Transverse colon (tissue), 4 donors: Measurements from ENCODE around the gene CDYL. TPM values are rescaled to one million over a fixed set of nuclear protein-coding genes. Genes with fewer than 3 reads are reported as not detected.

Experiments used
- DNase-seq: peaks from one replicate; pipeline ENCODE4 v3.0.0-alpha.2; 2019
- H3K27ac ChIP-seq, 4 donors: fragments of 200-600 bp; sonication (generic); 2 replicates each; pipeline ENCODE4 v1.5.1; 2016 to 2018; ENCODE audit warnings: inconsistent platforms in 4 of 4
- H3K27me3 ChIP-seq: fragments of 200-600 bp; sonication (generic); 2 replicates; pipeline ENCODE4 v1.5.1; 2017; ENCODE audit warnings: inconsistent platforms
- H3K36me3 ChIP-seq, 4 donors: fragments of 200-600 bp; sonication (generic); 2 replicates each; pipeline ENCODE4 v1.5.1; 2017 to 2019; ENCODE audit warnings: inconsistent platforms in 4 of 4
- H3K4me1 ChIP-seq, 4 donors: fragments of 200-600 bp; sonication (generic); 2 replicates each; pipeline ENCODE4 v1.5.1; 2017 to 2020; ENCODE audit warnings: inconsistent platforms in 4 of 4
- H3K4me3 ChIP-seq, 4 donors: fragments of 200-600 bp; sonication (generic); 1 replicate in 1 of 4; 2 replicates in 3 of 4; pipeline versions ENCODE4 v1.5.1 to v1.6.1; 2017 to 2019; ENCODE audit warnings: inconsistent platforms in 4 of 4
- H3K9me3 ChIP-seq, 2 donors: fragments of 200-600 bp; sonication (generic); 2 replicates each; pipeline ENCODE4 v1.5.1; 2017 to 2019; ENCODE audit warnings: inconsistent platforms in 2 of 2
- CTCF ChIP-seq, 5 experiments: fragments of 200-600 bp in 3 of 5; fragments of 450-650 bp in 2 of 5; sonication (generic) in 3 of 5; IDR thresholded peaks; 1 replicate in 2 of 5; 2 replicates in 3 of 5; pipeline ENCODE4 v1.5.1; 2016 to 2017; ENCODE audit warnings: antibody characterized with exemption in 5 of 5, inconsistent platforms in 3 of 5, mild to moderate bottlenecking in 2 of 5, moderate library complexity in 1 of 5
- EP300 ChIP-seq: sonication (generic); formaldehyde crosslinking; IDR thresholded peaks from one replicate; pipeline ENCODE4 v1.6.1; 2017; ENCODE audit warnings: antibody characterized with exemption, low read depth
- POLR2A ChIP-seq: fragments of 450-650 bp; IDR thresholded peaks from one replicate; pipeline ENCODE4 v1.6.1; 2016; ENCODE audit warnings: antibody characterized with exemption, mild to moderate bottlenecking, moderate library complexity
- POLR2AphosphoS5 ChIP-seq, 3 donors: sonication (generic); formaldehyde crosslinking; IDR thresholded peaks; one replicate each; pipeline ENCODE4 v1.6.1; 2016; ENCODE audit warnings: antibody characterized with exemption in 3 of 3
- WGBS, 2 donors: methylation state at CpG; one replicate each; pipeline ENCODE4 v1.1.5; 2018; ENCODE audit warnings: low coverage in 1 of 2; 5-methylcytosine and 5-hydroxymethylcytosine counted together
- in situ Hi-C, 4 donors: fragments of 200-750 bp; cut with MboI; loops; one replicate each; pipeline versions ENCODE4 v1.15.0 to v1.15.1; 2017; ENCODE audit warnings: low sequenced_read_pairs in 3 of 4, low pct_ligation_motif_present in 1 of 4, low pct_unique_long_range_greater_than_20kb in 1 of 4
- intact Hi-C: fragments of 100-400 bp; cut with DNase I; formaldehyde crosslinking; loops from one replicate; pipeline ENCODE4 v1.15.1; 2023; ENCODE audit warnings: low total_unique reads
- total RNA-seq, 4 donors: library from RNA; depleted of rRNA; stranded (reverse); fragments of >200 nt; gene quantifications; one replicate each; pipeline ENCODE4 v1.1.0, GENCODE V29; 2016

Gene CDYL
- total RNA-seq, 4 donors from 2014 or later = 23.6 to 40.8 (median 30.0) TPM

DNA sequence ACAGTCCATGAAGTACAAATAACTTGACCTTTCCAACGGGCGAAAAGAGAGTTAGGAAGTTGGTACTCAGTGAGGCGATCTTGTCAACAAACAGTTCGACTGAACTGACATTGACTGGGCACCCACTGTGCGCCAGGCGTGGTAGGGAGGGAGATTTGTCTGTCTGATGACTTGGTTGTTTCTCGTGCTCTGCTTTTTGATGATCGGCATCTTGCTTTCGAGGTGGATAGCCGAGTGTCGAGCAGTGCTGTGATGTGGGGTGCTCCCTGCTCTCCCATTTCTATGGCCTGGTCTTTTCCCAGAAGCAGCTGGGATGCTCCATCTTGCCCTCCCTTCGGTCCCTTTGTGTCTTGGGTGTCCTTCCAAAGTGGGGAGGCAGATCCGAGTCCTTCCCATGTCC lies 197.2 kb downstream of the CDYL start:
- H3K27ac ChIP-seq = peak overlapping the region in 1 of 4 donors; percentile 34
- no peaks in the 10 kb centered on the region for H3K27me3 ChIP-seq
- WGBS, 2 donors = 90 to 92% methylated on average over 12 to 13 of the region's 13 CpGs
- intact Hi-C loops = no loop called here
- no peak for DNase-seq
- H3K36me3 ChIP-seq = no peaks in the 10 kb centered on the region
- H3K9me3 ChIP-seq = no peaks in the 10 kb centered on the region
- H3K4me1 ChIP-seq = peaks cover 0 to 3% (median 0%) of the 10 kb centered on the region in 4 donors
- no peak overlapping the region for H3K4me3 ChIP-seq
- in situ Hi-C loops = no loop called here
- TF ChIP-seq EP300 (no peak), CTCF (IDR thresholded peaks at IDR 0.05) (no peak), POLR2A (no peak), POLR2AphosphoS5 (IDR thresholded peaks at IDR 0.05) (no peak)

DNA sequence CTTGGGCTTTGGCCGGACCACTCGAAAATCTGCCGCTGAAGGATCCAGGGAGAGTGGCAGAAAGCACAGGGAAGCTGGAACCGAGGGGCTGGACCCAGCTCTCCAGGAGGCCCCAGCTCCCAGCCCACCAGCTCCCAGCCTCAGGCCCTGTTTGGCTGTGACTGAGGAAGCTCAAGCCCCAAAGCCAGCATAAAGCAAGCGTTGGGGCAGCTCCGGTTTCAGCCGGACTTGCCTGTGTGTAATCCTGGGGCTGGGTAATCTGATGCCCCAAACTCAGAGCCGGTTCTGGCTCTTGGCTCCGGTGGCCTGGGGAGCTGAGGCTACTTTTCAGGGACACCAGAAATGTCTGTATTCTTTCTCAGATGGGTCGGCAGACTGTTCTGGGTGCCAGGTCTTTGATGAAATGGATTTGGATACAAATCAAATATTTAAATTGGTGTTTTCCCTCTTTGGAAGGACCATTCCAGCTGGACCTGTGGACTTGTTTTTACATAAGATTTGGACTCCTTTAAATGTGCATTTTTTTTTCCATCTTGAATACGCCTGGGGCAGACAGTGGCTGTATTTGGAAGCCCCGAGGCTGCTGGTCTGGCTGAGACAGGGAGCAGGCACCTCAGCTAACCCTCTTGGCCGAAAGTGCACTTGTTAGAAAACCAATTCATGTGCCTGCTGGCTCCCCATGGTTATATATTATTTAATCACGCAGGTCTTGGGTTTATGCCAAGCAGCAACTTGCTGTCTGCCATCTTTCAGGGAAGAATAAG lies 198.0 kb downstream of the CDYL start:
- in situ Hi-C loops = no loop called here
- no peak for DNase-seq

DNA sequence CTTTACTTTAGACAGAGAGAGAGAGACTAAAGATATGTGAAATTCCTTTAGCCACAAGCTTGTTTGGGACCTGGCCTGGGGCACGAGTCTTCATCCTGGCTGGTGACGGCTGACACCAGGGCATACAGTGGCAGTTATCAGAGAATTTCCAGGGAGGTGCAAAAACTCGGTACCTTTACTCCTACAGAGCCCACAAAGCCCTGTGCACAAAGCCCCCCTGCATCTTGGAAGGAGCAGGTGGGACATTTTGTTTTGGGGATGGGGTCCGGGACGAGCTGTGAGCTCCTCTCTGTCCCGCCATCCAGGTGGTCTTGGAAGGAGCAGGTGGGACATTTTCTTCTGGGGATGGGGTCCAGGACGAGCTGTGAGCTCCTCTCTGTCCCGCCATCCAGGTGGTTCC lies 198.8 kb downstream of the CDYL start:
- H3K4me3 ChIP-seq = no peak overlapping the region
- no peak overlapping the region for H3K27ac ChIP-seq
- H3K27me3 ChIP-seq = no peaks in the 10 kb centered on the region
- H3K36me3 ChIP-seq = no peaks in the 10 kb centered on the region
- intact Hi-C loops = no loop called here
- peaks cover 0 to 3% (median 0%) of the 10 kb centered on the region in 4 donors for H3K4me1 ChIP-seq
- TF ChIP-seq EP300 (no peak), POLR2A (no peak), CTCF (IDR thresholded peaks at IDR 0.05) (no peak), POLR2AphosphoS5 (IDR thresholded peaks at IDR 0.05) (no peak)
- 86 to 90% methylated on average over 3 to 8 of the region's 8 CpGs for WGBS, 2 donors
- DNase-seq = no peak
- H3K9me3 ChIP-seq = no peaks in the 10 kb centered on the region
- in situ Hi-C loops = no loop called here

More for the DNA sequence above, 198.0 kb downstream of the CDYL start:
- Histone ChIP-seq H3K27ac (peak overlapping the region in 3 of 4 donors; percentile 29 to 46 (median 34)), H3K27me3 (no peaks in the 10 kb centered on the region), H3K9me3 (no peaks in the 10 kb centered on the region), H3K4me3 (no peak overlapping the region), H3K4me1 (peaks cover 0 to 3% (median 0%) of the 10 kb centered on the region in 4 donors), H3K36me3 (no peaks in the 10 kb centered on the region)
- TF ChIP-seq EP300 (no peak), POLR2AphosphoS5 (IDR thresholded peaks at IDR 0.05) (no peak), CTCF (IDR thresholded peaks at IDR 0.05) (no peak), POLR2A (no peak)
- WGBS, 2 donors = 40 to 61% methylated on average over 3 to 14 of the region's 14 CpGs
- intact Hi-C loops = no loop called here

GRCh38 chr6:4975506-4975905 lies 199.3 kb downstream of the CDYL start:
- intact Hi-C loops = no loop called here
- H3K4me3 ChIP-seq = no peak overlapping the region
- no peaks in the 10 kb centered on the region for H3K9me3 ChIP-seq
- no peak overlapping the region for H3K27ac ChIP-seq
- in situ Hi-C loops = no loop called here
- no peaks in the 10 kb centered on the region for H3K36me3 ChIP-seq
- 72 to 75% methylated on average over 3 of the region's 3 CpGs for WGBS, 2 donors
- H3K27me3 ChIP-seq = no peaks in the 10 kb centered on the region
- DNase-seq = no peak
- TF ChIP-seq CTCF (IDR thresholded peaks at IDR 0.05) = no peak
- H3K4me1 ChIP-seq = peaks cover 0 to 3% (median 0%) of the 10 kb centered on the region in 4 donors
